ENCODE data around the gene CX3CL1. TPM values are rescaled to one million over a fixed set of nuclear protein-coding genes. Genes with fewer than 3 reads are reported as not detected.

CX3CL1 gene
- total and polyA plus RNA-seq, 2 donors (not counting 3 experiments of a cell fraction or from before 2014, with no cell fraction given), result 2.0 to 2.3 TPM

DNA sequence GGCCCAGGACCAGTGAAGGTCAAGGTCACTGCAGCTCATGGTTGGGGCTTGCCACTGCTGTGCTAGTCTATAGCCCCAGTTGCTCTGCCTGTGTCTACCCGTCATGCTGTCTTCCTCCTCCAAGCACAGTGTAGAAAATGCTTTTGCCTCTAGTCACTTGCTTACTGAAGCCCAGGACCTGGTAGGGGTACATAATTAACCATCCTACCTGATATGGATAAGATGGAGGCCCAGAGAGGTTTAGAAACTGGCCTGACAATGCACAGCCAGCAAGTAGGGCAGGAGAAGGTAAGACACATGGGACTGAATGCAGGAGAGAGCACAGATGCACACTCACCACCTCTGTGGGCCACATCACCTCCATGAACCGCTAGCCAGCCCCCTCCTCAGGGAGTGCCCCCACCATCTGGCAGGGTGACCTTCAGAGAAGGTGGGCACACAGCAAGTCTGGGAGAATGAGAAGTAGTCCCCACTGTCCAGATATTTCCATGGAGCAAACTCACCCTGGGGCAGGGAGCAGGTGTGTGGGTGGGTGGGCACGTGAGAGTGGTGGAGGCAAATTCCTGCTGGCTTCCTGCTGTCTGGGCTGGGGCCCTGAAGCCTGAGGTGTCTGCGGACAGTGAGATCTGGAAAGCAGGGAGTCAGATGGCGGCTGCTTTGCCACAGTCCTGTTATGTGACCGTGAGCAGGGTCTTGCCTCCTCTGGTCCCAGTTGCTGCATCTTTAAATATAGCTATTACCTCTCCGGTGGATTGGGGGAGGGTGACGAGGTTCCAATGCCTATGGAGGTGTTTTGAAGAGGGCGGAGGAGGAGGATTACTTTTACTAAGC lies 1.0 kb downstream of the CX3CL1 start:
- no TSS peak for BruUV-seq (replicated peaks)
- Histone ChIP-seq H2AFZ (ENCODE audit: low read depth, low read length) (no peak overlapping the region), H3K4me3 (replicated peaks in 1 of 3; ENCODE audit: insufficient read depth in 1 of 3, low read depth in 1 of 3, low read length in 3 of 3) (no peak overlapping the region), H3K79me2 (ENCODE audit: control insufficient read depth, insufficient read depth, low read length) (no peaks in the 10 kb centered on the region), H3K27ac (ENCODE audit: insufficient read depth, low read depth, low read length) (no peak overlapping the region), H3K9me3 (replicated peaks; ENCODE audit: control insufficient read depth, insufficient read depth, low read length) (no peaks in the 10 kb centered on the region), H4K20me1 (replicated peaks; ENCODE audit: control insufficient read depth, extremely low read depth, insufficient read depth, low read length) (no peaks in the 10 kb centered on the region), H3K9me1 (replicated peaks; ENCODE audit: control insufficient read depth, extremely low read depth, insufficient read depth, low read length) (no peaks in the 10 kb centered on the region), H3K4me1 (ENCODE audit: control insufficient read depth, extremely low read depth, insufficient read depth, low read length) (no peaks in the 10 kb centered on the region), H3K9ac (replicated peaks; ENCODE audit: extremely low read depth, insufficient read depth, low read length) (no peak overlapping the region), H3K36me3 (ENCODE audit: control insufficient read depth in 2 of 2, extremely low read depth in 1 of 2, insufficient read depth in 2 of 2, low read length in 2 of 2) (no peaks in the 10 kb centered on the region), H3K4me2 (ENCODE audit: insufficient read depth, low read length) (no peak overlapping the region), H3K27me3 (ENCODE audit: control insufficient read depth in 2 of 2, insufficient read depth in 2 of 2, low read length in 2 of 2) (peaks cover 4% of the 10 kb centered on the region in 2 experiments)
- intact Hi-C loops (cut with micrococcal nuclease), result no loop called here
- dilution Hi-C loops (cut with MboI; ENCODE audit: extremely low pct_ligation_motif_present, low sequenced_read_pairs), result no loop called here
- FAIRE-seq, result no peak
- POLR2A ChIA-PET, result no interaction called here
- TF ChIP-seq GATA2 (IDR thresholded peaks at IDR 0.05; ENCODE audit: insufficient read depth, insufficient read length, low read depth, low read length) (no peak), FOS (IDR thresholded peaks at IDR 0.05; ENCODE audit: borderline replicate concordance, insufficient read depth, low read length) (no peak), JUN (IDR thresholded peaks at IDR 0.05; ENCODE audit: borderline replicate concordance, insufficient read depth, insufficient read length, low read depth) (no peak), POLR2A (IDR thresholded peaks at IDR 0.05; ENCODE audit: low read depth, low read length) (no peak), MYC (IDR thresholded peaks at IDR 0.05; ENCODE audit: low read depth, low read length) (no peak), POLR2AphosphoS5 (IDR thresholded peaks at IDR 0.05; ENCODE audit: insufficient read depth, low read depth, low read length) (no peak), EZH2 (IDR thresholded peaks at IDR 0.05; ENCODE audit: borderline replicate concordance, low read depth, low read length, severe bottlenecking) (no peak)
- TF ChIP-seq, protein P1, sequence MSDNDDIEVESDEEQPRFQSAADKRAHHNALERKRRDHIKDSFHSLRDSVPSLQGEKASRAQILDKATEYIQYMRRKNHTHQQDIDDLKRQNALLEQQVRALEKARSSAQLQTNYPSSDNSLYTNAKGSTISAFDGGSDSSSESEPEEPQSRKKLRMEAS (IDR thresholded peaks at IDR 0.05; ENCODE audit: insufficient read depth, insufficient read length), result no peak
- TF ChIP-seq, protein P2, sequence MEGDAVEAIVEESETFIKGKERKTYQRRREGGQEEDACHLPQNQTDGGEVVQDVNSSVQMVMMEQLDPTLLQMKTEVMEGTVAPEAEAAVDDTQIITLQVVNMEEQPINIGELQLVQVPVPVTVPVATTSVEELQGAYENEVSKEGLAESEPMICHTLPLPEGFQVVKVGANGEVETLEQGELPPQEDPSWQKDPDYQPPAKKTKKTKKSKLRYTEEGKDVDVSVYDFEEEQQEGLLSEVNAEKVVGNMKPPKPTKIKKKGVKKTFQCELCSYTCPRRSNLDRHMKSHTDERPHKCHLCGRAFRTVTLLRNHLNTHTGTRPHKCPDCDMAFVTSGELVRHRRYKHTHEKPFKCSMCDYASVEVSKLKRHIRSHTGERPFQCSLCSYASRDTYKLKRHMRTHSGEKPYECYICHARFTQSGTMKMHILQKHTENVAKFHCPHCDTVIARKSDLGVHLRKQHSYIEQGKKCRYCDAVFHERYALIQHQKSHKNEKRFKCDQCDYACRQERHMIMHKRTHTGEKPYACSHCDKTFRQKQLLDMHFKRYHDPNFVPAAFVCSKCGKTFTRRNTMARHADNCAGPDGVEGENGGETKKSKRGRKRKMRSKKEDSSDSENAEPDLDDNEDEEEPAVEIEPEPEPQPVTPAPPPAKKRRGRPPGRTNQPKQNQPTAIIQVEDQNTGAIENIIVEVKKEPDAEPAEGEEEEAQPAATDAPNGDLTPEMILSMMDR (IDR thresholded peaks at IDR 0.05; ENCODE audit: extremely low read depth in 1 of 2, insufficient read depth in 1 of 2, low read depth in 1 of 2, low read length in 2 of 2), result no peak
- DNase-seq (ENCODE audit: low read depth, low spot score), result no peak
- CTCF ChIA-PET, result no interaction called here

All from endothelial cell of umbilical vein (primary cell).